GM18508 (cell line): ENCODE measurements around the gene MAGI2.

Source experiments
- ATAC-seq: cut with Tn5 transposase; IDR thresholded peaks from one replicate; pipeline ENCODE4 v1.9.1; 2021; ENCODE audit warnings: moderate number of reproducible peaks; ENCODE audit not compliant: insufficient read depth, unreplicated experiment

The MAGI2 gene

DNA sequence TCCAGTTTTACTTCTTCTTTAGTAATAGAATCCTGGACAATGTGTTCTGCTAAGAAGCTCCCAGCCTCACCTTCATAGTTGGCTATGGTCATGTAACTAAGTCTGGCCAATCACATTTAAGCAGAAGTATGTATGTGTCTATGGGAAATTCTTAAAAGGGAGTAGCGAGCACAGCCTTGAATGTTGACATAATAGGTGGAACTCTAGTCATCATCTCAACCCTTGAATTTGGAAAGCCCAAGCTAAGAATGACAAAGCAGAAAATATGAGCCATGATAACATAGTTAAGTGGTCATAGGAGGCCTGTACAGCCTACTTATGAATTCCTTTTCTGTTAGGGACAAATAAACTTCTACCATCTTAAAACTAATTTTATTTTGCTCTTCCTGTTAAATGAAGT, 134.1 kb downstream of the MAGI2 start:
- ATAC-seq, result no peak

GRCh38 chr7:79317728-79318127, 135.7 kb downstream of the MAGI2 start:
- ATAC-seq, result no peak

DNA sequence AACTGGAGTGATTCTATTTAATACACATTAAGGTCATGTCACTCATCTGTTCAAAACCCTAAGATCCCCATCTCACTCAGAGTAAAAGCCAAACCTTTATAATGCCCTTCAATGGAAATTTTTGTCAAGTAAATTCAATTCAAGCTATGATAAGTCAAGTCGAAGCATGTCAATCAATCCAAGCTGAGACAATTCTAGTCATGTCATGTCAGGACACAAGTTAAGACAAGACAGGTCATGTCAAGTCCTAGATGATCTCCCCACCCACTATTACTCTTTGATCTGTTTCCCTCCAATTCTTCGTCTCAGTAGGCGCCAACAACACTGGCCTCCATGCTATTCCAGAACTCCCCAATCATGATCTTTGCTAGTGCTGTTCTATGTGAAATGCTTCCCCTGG, 141.4 kb downstream of the MAGI2 start:
- no peak for ATAC-seq

- no peak for ATAC-seq
Measured at GRCh38 chr7:79308192-79308591, 145.3 kb downstream of the MAGI2 start.

GRCh38 chr7:79307376-79307775, 146.1 kb downstream of the MAGI2 start:
- no peak for ATAC-seq

- no peak for ATAC-seq
Measured at GRCh38 chr7:79304711-79305110, 148.8 kb downstream of the MAGI2 start.

- no peak for ATAC-seq
Measured at GRCh38 chr7:79302293-79302692, 151.2 kb downstream of the MAGI2 start.

GRCh38 chr7:79301419-79301818, 152.0 kb downstream of the MAGI2 start:
- ATAC-seq, result no peak

- ATAC-seq, result no peak
Measured at GRCh38 chr7:79300573-79300972, 152.9 kb downstream of the MAGI2 start.

- no peak for ATAC-seq
Measured at GRCh38 chr7:79298145-79298760, 155.2 kb downstream of the MAGI2 start.

GRCh38 chr7:79296553-79297320, 156.7 kb downstream of the MAGI2 start:
- no peak for ATAC-seq

DNA sequence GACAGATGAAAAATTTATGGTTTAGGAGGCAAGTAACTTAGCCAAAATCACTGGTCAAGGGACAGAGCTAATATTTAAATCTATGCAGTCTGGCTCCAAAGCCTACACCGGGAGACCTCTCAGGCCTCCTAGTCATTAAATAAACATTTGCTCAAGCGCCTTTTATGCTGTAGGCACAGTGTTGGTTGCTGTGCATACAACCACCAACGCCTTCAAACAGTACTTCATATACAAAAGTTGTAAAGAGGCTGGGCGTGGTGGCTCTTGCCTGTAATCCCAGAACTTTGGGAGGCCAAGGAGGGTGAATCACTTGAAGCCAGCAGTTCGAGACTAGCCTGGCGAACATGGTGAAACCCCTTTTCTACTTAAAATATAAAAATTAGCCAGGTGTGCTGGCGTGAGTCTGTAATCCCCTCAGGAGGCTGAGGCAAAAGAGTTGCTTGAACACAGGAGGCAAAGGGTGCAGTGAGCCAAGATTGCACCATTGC, 159.8 kb downstream of the MAGI2 start:
- ATAC-seq, result no peak

GRCh38 chr7:79292834-79293233, 160.6 kb downstream of the MAGI2 start:
- no peak for ATAC-seq

DNA sequence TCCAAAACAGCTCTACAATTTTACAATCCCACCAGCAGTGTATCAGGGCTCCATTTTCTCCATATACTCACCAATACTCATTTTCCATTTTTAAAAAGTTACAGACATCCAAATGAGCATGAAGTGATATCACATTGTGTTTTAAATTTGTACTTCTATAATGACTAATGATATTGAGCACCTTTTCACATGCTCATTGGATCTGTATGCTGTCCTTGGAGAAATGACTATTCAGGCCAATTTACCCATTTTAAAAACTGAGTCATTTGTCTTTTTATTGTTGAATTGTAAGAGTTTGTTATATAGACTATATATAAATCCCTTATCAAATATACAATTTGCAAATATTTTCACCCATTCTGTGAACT, 162.0 kb downstream of the MAGI2 start:
- no peak for ATAC-seq

DNA sequence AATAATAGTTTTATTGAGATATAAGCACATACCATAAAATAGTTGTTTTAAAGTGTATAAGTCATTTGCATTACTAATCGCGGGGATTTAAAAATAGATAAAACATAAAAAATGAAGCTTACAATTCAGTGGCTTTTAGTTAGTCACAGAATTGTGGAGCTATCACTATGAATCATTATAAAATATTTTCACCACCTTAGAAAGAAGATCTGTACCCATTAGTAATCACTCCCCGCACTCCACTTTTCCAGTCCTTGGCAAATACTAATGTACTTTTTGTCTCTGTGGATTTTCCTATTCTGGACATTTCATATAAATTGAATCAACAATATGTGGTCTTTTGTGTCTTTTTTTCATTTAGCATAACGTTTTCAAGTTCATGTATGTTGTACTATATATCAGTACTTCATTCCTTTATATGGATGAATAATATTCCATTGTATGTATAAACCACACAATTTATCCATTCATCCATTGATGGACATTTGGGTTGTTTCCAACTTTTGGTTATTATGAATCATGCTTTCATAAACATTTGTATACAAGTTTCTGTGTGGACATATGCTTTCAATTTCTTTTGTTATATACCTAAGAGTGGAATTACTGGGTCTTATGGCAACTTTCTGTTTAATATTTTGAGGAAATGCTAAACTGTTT, 162.5 kb downstream of the MAGI2 start:
- no peak for ATAC-seq

- no peak for ATAC-seq
Measured at GRCh38 chr7:79290398-79290797, 163.1 kb downstream of the MAGI2 start.

- no peak for ATAC-seq
Measured at GRCh38 chr7:79288655-79289054, 164.8 kb downstream of the MAGI2 start.

DNA sequence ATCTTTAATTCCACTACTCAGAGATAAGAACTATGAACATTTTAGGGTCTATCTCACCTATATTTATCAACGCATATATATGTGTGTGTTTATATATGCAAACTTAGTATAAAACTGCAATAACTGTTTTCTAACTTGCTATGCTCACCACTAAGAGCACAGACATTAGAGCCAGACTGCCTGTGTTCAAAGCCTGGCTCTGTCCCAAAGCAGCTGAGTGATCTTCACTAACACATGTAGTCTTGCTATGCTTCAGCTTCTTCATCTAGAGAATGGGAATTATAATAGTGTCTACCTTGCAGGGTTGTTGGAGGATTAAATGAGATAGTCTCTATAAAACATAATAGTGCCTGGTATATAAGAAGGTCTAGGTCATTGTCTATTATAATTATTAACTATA, 165.5 kb downstream of the MAGI2 start:
- ATAC-seq, result no peak

GRCh38 chr7:79286181-79286580, 167.3 kb downstream of the MAGI2 start:
- ATAC-seq, result no peak

DNA sequence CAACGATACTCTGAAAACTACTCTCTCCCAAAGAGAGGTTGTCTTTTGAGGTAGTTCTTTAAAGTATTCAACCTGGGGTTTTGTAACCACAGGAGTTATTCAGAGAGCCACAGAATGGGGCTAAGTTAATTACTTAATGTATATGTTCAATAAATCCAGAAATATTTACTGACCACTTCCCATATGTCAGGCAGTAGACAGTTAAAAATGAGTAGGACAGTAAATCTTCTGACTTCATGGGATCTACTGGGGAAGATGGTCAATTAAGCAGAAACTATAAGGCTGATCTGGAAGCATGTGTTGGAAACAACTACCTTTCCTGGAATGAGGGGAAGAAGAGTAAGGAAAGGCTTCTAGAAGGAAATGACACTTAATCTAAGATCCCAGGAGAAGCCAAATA, 167.7 kb downstream of the MAGI2 start:
- ATAC-seq, result no peak

DNA sequence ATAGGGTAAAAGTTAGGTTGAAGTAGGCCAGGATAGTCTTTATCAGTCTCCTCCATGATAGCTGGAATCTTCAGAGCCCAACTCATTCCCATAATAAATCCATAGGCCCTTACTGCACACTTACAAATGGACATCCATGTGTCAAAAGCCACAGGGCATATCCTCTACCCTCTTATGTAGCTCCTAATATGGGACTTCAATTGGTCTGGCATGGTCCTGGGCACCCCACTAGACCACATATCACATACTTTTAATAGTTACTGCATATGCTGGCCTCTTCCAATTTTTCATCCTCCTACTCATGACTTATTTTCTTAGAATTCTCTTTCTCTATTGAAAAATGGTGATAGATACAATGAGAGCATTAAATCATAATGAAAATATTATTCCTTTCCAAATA, 169.3 kb downstream of the MAGI2 start:
- ATAC-seq, result no peak
